Astrocyte (in vitro differentiated cells and primary cell): ENCODE measurements around the gene TMEM116. TPM values are rescaled to one million over a fixed set of nuclear protein-coding genes. Genes with fewer than 3 reads are reported as not detected.
A peak's percentile ranks its signal among the peaks of the same experiment; 100 is the strongest.

Source experiments
- DNase-seq: peaks from one replicate; pipeline ENCODE4 v3.0.0-alpha.2; 2010; ENCODE audit warnings: low read depth
- FAIRE-seq: peaks from 2 replicates; lab custom pipeline; 2011; peaks lifted over from hg19 to GRCh38; lab: Jason Lieb, UNC
- H2AFZ ChIP-seq: 2 replicates; pipeline ENCODE4 v1.6.0; 2012; ENCODE audit warnings: low read depth, low read length, inconsistent platforms
- H3K27ac ChIP-seq: 2 replicates; pipeline ENCODE4 v1.5.1; 2011; ENCODE audit warnings: low read depth, low read length, inconsistent platforms
- H3K27me3 ChIP-seq: 2 replicates; pipeline ENCODE4 v1.6.0; 2011; ENCODE audit warnings: low read length, inconsistent platforms; ENCODE audit not compliant: insufficient read depth
- H3K36me3 ChIP-seq: 2 replicates; pipeline ENCODE4 v1.5.1; 2011; ENCODE audit warnings: low read length, inconsistent platforms; ENCODE audit not compliant: insufficient read depth
- H3K4me1 ChIP-seq: 2 replicates; pipeline ENCODE4 v1.5.1; 2011; ENCODE audit warnings: low read length, inconsistent platforms; ENCODE audit not compliant: insufficient read depth
- H3K4me2 ChIP-seq: 2 replicates; pipeline ENCODE4 v1.6.0; 2012; ENCODE audit warnings: low read length, inconsistent platforms
- H3K4me3 ChIP-seq: 2 replicates; pipeline ENCODE4 v1.5.1; 2011; ENCODE audit warnings: low read depth, mild to moderate bottlenecking, low read length, inconsistent platforms; ENCODE audit not compliant: insufficient read depth
- H3K79me2 ChIP-seq: 2 replicates; pipeline ENCODE4 v1.6.0; 2012; ENCODE audit warnings: mild to moderate bottlenecking, low read length, inconsistent platforms; ENCODE audit not compliant: insufficient read depth
- H3K9ac ChIP-seq: 2 replicates; pipeline ENCODE4 v1.6.0; 2012; ENCODE audit warnings: mild to moderate bottlenecking, low read length, inconsistent platforms
- H3K9me3 ChIP-seq: 2 replicates; pipeline ENCODE4 v1.5.1; 2012; ENCODE audit warnings: low read depth, mild to moderate bottlenecking, low read length, inconsistent platforms; ENCODE audit not compliant: insufficient read depth
- H4K20me1 ChIP-seq: 2 replicates; pipeline ENCODE4 v1.6.0; 2012; ENCODE audit warnings: low read length, inconsistent platforms; ENCODE audit not compliant: insufficient read depth
- H3K27ac Mint-ChIP-seq: one replicate; pipeline ENCODE4 v1.8.0; 2021; ENCODE audit warnings: mild to moderate bottlenecking, mixed read lengths; ENCODE audit not compliant: unreplicated experiment
- H3K27me3 Mint-ChIP-seq: one replicate; pipeline ENCODE4 v1.8.0; 2021; ENCODE audit warnings: low read depth, mixed read lengths; ENCODE audit not compliant: unreplicated experiment
- H3K36me3 Mint-ChIP-seq: one replicate; pipeline ENCODE4 v1.8.0; 2021; ENCODE audit warnings: low read depth, mixed read lengths; ENCODE audit not compliant: unreplicated experiment
- H3K4me1 Mint-ChIP-seq: one replicate; pipeline ENCODE4 v1.8.0; 2021; ENCODE audit warnings: low read depth, mixed read lengths; ENCODE audit not compliant: unreplicated experiment
- H3K4me3 Mint-ChIP-seq: one replicate; pipeline ENCODE4 v1.8.0; 2021; ENCODE audit warnings: mild to moderate bottlenecking, moderate library complexity, mixed read lengths; ENCODE audit not compliant: unreplicated experiment
- H3K9me3 Mint-ChIP-seq: one replicate; pipeline ENCODE4 v1.8.0; 2021; ENCODE audit warnings: mild to moderate bottlenecking, mixed read lengths; ENCODE audit not compliant: unreplicated experiment
- CTCF ChIP-seq: IDR thresholded peaks from 2 replicates; pipeline ENCODE4 v1.5.1; 2011; ENCODE audit warnings: low read depth, mild to moderate bottlenecking, inconsistent platforms, low read length, moderate library complexity; ENCODE audit not compliant: insufficient read depth
- EZH2 ChIP-seq: IDR thresholded peaks from 2 replicates; pipeline ENCODE4 v1.6.1; 2012; ENCODE audit warnings: mild to moderate bottlenecking, low read length, inconsistent platforms; ENCODE audit not compliant: insufficient read depth
- total RNA-seq: library from RNA; stranded (reverse); gene quantifications from 2 replicates; pipeline ENCODE4 v1.2.1, GENCODE V29; 2021

The TMEM116 gene
- total RNA-seq, 1 donor from 2014 or later: 7.5 TPM

GRCh38 chr12:112007945-112008344 lies 5.0 kb downstream of the TMEM116 start:
- no peak overlapping the region for H3K27ac Mint-ChIP-seq
- no peaks in the 10 kb centered on the region for H3K4me1 ChIP-seq
- TF ChIP-seq EZH2 (no peak), CTCF (no peak)
- no peak overlapping the region for H3K4me3 ChIP-seq
- no peaks in the 10 kb centered on the region for H3K36me3 ChIP-seq
- no peak overlapping the region for H3K9ac ChIP-seq
- DNase-seq: peak; percentile 29
- no peak for FAIRE-seq
- no peak overlapping the region for H2AFZ ChIP-seq
- no peaks in the 10 kb centered on the region for H3K9me3 ChIP-seq
- H3K27ac ChIP-seq: no peak overlapping the region
- peaks cover 2% of the 10 kb centered on the region for H3K9me3 Mint-ChIP-seq
- no peak overlapping the region for H3K4me2 ChIP-seq
- H4K20me1 ChIP-seq: no peaks in the 10 kb centered on the region
- no peaks in the 10 kb centered on the region for H3K27me3 Mint-ChIP-seq
- peaks cover 14% of the 10 kb centered on the region for H3K4me1 Mint-ChIP-seq
- H3K36me3 Mint-ChIP-seq: no peaks in the 10 kb centered on the region
- H3K4me3 Mint-ChIP-seq: peak overlapping the region; percentile 61
- H3K79me2 ChIP-seq: peaks cover 6% of the 10 kb centered on the region
- H3K27me3 ChIP-seq: no peaks in the 10 kb centered on the region

- no peaks in the 10 kb centered on the region for H3K9me3 ChIP-seq
- H3K4me1 ChIP-seq: no peaks in the 10 kb centered on the region
- H3K27ac ChIP-seq: no peak overlapping the region
- no peak overlapping the region for H3K4me3 Mint-ChIP-seq
- H3K4me2 ChIP-seq: peak overlapping the region; percentile 30
- H3K27ac Mint-ChIP-seq: no peak overlapping the region
- no peak for DNase-seq
- H3K36me3 ChIP-seq: no peaks in the 10 kb centered on the region
- H3K4me1 Mint-ChIP-seq: peaks cover 4% of the 10 kb centered on the region
- H3K27me3 Mint-ChIP-seq: no peaks in the 10 kb centered on the region
- no peaks in the 10 kb centered on the region for H3K79me2 ChIP-seq
- H3K27me3 ChIP-seq: no peaks in the 10 kb centered on the region
- TF ChIP-seq EZH2: no peak
- TF ChIP-seq CTCF: no peak
- H3K9me3 Mint-ChIP-seq: no peaks in the 10 kb centered on the region
- H3K4me3 ChIP-seq: no peak overlapping the region
- H3K36me3 Mint-ChIP-seq: no peaks in the 10 kb centered on the region
- no peak overlapping the region for H3K9ac ChIP-seq
- no peak for FAIRE-seq
- no peaks in the 10 kb centered on the region for H4K20me1 ChIP-seq
- no peak overlapping the region for H2AFZ ChIP-seq
Measured at GRCh38 chr12:112005419-112006395, 7.3 kb downstream of the TMEM116 start.

GRCh38 chr12:112004041-112004440 lies 8.9 kb downstream of the TMEM116 start:
- H3K4me1 Mint-ChIP-seq: peaks cover 4% of the 10 kb centered on the region

More at GRCh38 chr12:112004041-112004440, 8.9 kb downstream of the TMEM116 start:
- Histone ChIP-seq H2AFZ (no peak overlapping the region), H3K79me2 (no peaks in the 10 kb centered on the region), H3K36me3 (no peaks in the 10 kb centered on the region), H3K27ac (no peak overlapping the region), H3K9me3 (no peaks in the 10 kb centered on the region), H3K4me1 (no peaks in the 10 kb centered on the region), H3K27me3 (no peaks in the 10 kb centered on the region), H4K20me1 (no peaks in the 10 kb centered on the region), H3K4me3 (no peak overlapping the region), H3K4me2 (no peak overlapping the region), H3K9ac (no peak overlapping the region)
- FAIRE-seq (no peak), DNase-seq (no peak)
- no peaks in the 10 kb centered on the region for H3K36me3 Mint-ChIP-seq
- no peak overlapping the region for H3K4me3 Mint-ChIP-seq
- TF ChIP-seq EZH2 (no peak), CTCF (no peak)
- H3K9me3 Mint-ChIP-seq: no peaks in the 10 kb centered on the region
- no peaks in the 10 kb centered on the region for H3K27me3 Mint-ChIP-seq
- no peak overlapping the region for H3K27ac Mint-ChIP-seq
